HG02943 (cell line): ENCODE measurements around the gene RBM43.
"Not testable (repeated sequence)": the region's sequence is repeated elsewhere in the genome, so short reads cannot be mapped to it uniquely, and the experiment has no call there.

Experiments
- ATAC-seq: cut with Tn5 transposase; IDR thresholded peaks from one replicate; pipeline ENCODE4 v1.9.1; 2021; ENCODE audit warnings: mild to moderate bottlenecking, low read depth, moderate library complexity; ENCODE audit not compliant: unreplicated experiment

The RBM43 gene

GRCh38 chr2:151233288-151233687, 28.4 kb downstream of the RBM43 start:
- not testable (repeated sequence) for ATAC-seq

DNA sequence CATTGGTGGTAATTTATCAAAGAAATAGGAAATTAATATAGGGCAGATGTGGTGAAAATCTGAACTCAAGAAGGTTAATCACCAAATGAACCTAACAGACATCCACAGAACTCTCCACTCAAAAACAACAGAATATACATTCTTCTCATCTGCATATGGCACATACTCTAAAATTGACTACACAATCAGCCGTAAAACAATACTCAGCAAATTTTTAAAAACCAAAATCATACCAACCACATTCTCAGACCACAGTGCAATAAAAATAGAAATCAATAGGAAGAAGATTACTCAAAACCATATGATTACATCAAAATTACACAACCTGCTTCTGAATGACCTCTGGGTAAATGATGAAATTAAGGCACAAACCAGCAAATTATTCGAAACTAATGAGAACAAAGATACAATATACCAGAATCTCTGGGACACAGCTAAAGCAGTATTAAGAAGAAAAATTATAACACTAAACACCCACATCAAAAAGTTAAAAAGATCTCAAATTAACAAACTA, 31.0 kb downstream of the RBM43 start:
- ATAC-seq: no peak

- ATAC-seq: no peak
Measured at GRCh38 chr2:151228847-151229512, 32.7 kb downstream of the RBM43 start.

DNA sequence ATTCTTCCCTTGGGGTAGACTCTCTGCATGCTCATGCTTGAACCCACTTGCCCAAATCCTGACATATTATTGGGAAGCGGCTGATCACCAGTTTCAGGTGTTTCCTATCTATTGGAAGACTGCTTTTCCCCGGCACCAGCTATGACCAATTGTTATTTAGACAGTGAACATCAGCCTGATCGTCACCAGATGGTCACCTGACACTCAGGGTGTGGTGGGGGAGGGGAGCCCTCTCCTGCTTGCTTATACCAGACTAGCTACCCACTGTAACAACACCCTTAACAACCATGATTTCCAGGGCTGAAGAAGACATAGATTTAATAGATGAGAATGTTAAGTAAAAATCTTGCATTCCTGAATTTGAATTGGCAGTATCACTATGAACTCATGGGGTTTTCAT, 44.3 kb downstream of the RBM43 start:
- ATAC-seq: no peak

- no peak for ATAC-seq
Measured at GRCh38 chr2:151207100-151207499, 54.6 kb downstream of the RBM43 start.

DNA sequence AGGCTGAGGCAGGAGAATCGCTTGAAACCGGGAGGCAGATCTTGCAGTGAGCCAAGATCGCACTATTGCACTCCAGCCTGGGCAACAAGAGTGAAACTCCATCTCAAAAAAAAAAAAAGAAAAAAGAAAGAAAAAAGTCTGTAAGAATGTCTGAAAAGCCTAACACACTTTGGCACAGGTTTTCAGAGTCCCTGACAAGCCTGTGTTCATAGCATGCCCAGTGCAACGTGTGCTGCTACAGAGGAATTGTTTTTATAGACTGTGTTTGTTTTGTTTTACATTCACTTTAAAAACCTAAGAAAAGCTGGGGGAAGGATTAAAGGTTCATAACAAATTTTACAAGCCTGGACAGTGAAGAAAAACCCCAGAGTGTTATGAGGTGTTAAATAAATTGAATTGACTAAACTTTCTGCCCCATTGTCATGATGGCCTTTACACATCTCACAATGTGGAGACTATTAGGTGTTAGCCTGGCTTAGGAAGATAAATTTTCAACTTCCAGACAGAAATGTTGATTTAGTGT, 55.2 kb downstream of the RBM43 start:
- ATAC-seq: no peak

DNA sequence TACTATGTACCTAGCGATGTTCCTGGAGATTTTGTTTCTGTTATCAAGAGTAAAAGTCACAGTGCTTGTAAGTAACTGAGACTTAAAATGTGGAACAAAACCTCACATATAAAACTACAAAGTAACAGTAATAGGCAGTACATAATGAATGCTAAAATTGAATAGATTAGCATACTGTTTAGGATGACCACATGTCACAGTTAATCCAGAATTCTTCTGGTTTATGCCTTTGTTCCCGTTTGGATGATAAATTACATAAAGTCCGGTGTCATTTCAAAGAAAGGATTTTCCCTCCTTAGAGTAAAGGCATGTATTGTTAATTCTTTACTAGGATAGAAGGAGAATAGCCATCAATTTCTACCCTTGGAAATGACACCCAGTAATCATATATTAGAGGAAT, 56.1 kb downstream of the RBM43 start:
- no peak for ATAC-seq

DNA sequence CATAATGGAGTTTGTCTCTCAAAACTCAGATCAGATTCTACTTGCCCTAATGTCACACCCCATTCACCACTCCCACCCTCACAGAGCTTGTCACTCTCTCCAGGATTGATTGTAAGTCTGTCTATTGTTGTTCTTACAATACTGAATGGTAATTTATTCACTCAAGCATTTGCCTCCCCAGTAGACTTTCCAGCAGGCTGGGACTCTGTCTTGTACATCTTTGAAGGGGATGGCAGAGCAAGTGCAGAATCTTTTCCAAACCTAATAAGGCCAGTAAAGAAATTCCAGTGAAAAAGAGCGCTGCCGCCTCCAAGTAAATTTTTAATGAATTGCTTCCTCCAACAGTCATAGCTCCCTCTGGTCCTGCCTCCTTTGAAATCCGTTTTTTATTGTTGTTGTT, 56.9 kb downstream of the RBM43 start:
- ATAC-seq: no peak

- ATAC-seq: no peak
Measured at GRCh38 chr2:151200844-151201243, 60.8 kb downstream of the RBM43 start.

DNA sequence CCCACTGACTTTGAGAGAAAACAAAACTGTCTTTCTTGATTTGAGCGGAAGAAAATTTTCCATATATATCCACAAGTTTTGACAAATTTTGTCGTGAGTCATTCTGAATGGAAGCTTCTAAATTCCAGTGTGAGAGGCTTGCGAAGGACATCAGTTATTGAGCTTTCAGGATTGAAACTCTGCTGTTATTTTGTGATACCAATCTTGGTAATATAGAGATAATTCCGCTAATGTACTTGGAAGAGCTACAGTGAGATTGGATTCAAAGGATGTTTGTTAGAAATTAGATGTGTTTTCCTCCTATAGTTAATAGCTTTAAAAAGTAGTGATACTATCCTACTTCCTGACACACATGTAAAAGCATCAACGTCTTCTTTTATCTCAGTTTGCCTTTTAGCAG, 61.4 kb downstream of the RBM43 start:
- ATAC-seq: no peak

- ATAC-seq: no peak
Measured at GRCh38 chr2:151198645-151199044, 63.0 kb downstream of the RBM43 start.
